GM23338 (cell line): ENCODE measurements around the gene PASK.

Experiments
- CREB1 ChIP-seq: fragments of 250-450 bp; sonication (Bioruptor Pico); IDR thresholded peaks from 2 replicates; pipeline ENCODE4 v1.5.0; 2020; ENCODE audit warnings: low read depth, mild to moderate bottlenecking, moderate library complexity
- EZH2 ChIP-seq: fragments of 200-600 bp; sonication (generic); IDR thresholded peaks from one replicate; pipeline ENCODE4 v1.8.0; 2017; ENCODE audit warnings: antibody characterized with exemption, mild to moderate bottlenecking, low read depth; ENCODE audit not compliant: unreplicated experiment
- EZH2phosphoT487 ChIP-seq: fragments of 200-600 bp; sonication (generic); IDR thresholded peaks from one replicate; pipeline ENCODE4 v1.8.1; 2018; ENCODE audit warnings: antibody characterized with exemption; ENCODE audit not compliant: unreplicated experiment
- JUNB ChIP-seq: IDR thresholded peaks from one replicate; pipeline ENCODE4 v1.6.1; 2016; ENCODE audit warnings: antibody characterized with exemption; ENCODE audit not compliant: unreplicated experiment
- NANOG ChIP-seq: IDR thresholded peaks from 2 replicates; pipeline ENCODE4 v1.6.1; 2016; ENCODE audit warnings: antibody characterized with exemption, borderline replicate concordance
- POLR2AphosphoS5 ChIP-seq: IDR thresholded peaks from 2 replicates; pipeline ENCODE4 v1.6.1; 2016; ENCODE audit warnings: antibody characterized with exemption, low read depth
- ZNF114 ChIP-seq: fragments of 250-450 bp; sonication (Bioruptor Pico); IDR thresholded peaks from 2 replicates; pipeline ENCODE4 v1.5.0; 2020; ENCODE audit warnings: mild to moderate bottlenecking, moderate library complexity
- ZNF331 ChIP-seq: fragments of 250-450 bp; sonication (Bioruptor Pico); IDR thresholded peaks from 2 replicates; pipeline ENCODE4 v1.5.0; 2020; ENCODE audit warnings: low read depth, mild to moderate bottlenecking, moderate library complexity
- TF ChIP-seq, protein P1 (sequence below), 2 experiments: fragments of 200-600 bp in 1 of 2; sonication (generic) in 1 of 2; conservative IDR thresholded peaks; 2 replicates each; pipeline versions ENCODE4 v1.5.1 to v1.6.1; 2016 to 2017; ENCODE audit warnings: antibody characterized with exemption in 2 of 2, low read depth in 2 of 2, mild to moderate bottlenecking in 2 of 2, moderate library complexity in 1 of 2
- TF ChIP-seq, protein P2 (sequence below): fragments of 250-450 bp; sonication (Bioruptor Pico); IDR thresholded peaks from 2 replicates; pipeline ENCODE4 v1.5.0; 2020; ENCODE audit warnings: mild to moderate bottlenecking, moderate library complexity
- TF ChIP-seq, protein P3 (sequence below): IDR thresholded peaks from one replicate; pipeline ENCODE4 v1.6.1; 2018; ENCODE audit warnings: antibody characterized with exemption; ENCODE audit not compliant: unreplicated experiment
- TF ChIP-seq, protein P4 (sequence below): IDR thresholded peaks from 2 replicates; pipeline ENCODE4 v1.6.1; 2016; ENCODE audit warnings: antibody characterized with exemption

DNA sequence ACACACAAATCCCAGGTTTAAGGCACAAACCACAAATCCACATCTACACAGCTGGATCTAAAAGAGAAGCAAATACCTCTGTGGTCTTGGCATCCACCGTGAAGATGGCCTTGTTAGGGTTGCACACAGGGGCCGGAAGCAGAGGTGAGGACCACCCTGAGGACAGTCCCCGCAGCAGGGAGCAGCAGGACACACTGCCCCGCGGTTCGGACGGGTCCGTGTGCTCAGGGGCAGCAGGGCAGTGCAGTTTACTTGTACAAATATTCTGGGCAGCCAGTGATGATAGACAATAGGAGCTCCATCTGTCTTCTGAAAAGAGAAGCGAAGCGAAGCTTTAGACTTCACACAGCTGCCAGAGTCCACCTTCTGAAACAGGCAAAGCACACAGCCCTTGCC, 8.8 kb downstream of the PASK start:
- TF ChIP-seq, protein P1, sequence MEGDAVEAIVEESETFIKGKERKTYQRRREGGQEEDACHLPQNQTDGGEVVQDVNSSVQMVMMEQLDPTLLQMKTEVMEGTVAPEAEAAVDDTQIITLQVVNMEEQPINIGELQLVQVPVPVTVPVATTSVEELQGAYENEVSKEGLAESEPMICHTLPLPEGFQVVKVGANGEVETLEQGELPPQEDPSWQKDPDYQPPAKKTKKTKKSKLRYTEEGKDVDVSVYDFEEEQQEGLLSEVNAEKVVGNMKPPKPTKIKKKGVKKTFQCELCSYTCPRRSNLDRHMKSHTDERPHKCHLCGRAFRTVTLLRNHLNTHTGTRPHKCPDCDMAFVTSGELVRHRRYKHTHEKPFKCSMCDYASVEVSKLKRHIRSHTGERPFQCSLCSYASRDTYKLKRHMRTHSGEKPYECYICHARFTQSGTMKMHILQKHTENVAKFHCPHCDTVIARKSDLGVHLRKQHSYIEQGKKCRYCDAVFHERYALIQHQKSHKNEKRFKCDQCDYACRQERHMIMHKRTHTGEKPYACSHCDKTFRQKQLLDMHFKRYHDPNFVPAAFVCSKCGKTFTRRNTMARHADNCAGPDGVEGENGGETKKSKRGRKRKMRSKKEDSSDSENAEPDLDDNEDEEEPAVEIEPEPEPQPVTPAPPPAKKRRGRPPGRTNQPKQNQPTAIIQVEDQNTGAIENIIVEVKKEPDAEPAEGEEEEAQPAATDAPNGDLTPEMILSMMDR (conservative IDR thresholded peaks at IDR 0.05; ENCODE audit: low read depth in 2 of 2) = no peak
- TF ChIP-seq ZNF331 (CRISPR knock-in tag) = no peak
- TF ChIP-seq POLR2AphosphoS5 = no peak
- no peak for TF ChIP-seq EZH2phosphoT487
- TF ChIP-seq, protein P2, sequence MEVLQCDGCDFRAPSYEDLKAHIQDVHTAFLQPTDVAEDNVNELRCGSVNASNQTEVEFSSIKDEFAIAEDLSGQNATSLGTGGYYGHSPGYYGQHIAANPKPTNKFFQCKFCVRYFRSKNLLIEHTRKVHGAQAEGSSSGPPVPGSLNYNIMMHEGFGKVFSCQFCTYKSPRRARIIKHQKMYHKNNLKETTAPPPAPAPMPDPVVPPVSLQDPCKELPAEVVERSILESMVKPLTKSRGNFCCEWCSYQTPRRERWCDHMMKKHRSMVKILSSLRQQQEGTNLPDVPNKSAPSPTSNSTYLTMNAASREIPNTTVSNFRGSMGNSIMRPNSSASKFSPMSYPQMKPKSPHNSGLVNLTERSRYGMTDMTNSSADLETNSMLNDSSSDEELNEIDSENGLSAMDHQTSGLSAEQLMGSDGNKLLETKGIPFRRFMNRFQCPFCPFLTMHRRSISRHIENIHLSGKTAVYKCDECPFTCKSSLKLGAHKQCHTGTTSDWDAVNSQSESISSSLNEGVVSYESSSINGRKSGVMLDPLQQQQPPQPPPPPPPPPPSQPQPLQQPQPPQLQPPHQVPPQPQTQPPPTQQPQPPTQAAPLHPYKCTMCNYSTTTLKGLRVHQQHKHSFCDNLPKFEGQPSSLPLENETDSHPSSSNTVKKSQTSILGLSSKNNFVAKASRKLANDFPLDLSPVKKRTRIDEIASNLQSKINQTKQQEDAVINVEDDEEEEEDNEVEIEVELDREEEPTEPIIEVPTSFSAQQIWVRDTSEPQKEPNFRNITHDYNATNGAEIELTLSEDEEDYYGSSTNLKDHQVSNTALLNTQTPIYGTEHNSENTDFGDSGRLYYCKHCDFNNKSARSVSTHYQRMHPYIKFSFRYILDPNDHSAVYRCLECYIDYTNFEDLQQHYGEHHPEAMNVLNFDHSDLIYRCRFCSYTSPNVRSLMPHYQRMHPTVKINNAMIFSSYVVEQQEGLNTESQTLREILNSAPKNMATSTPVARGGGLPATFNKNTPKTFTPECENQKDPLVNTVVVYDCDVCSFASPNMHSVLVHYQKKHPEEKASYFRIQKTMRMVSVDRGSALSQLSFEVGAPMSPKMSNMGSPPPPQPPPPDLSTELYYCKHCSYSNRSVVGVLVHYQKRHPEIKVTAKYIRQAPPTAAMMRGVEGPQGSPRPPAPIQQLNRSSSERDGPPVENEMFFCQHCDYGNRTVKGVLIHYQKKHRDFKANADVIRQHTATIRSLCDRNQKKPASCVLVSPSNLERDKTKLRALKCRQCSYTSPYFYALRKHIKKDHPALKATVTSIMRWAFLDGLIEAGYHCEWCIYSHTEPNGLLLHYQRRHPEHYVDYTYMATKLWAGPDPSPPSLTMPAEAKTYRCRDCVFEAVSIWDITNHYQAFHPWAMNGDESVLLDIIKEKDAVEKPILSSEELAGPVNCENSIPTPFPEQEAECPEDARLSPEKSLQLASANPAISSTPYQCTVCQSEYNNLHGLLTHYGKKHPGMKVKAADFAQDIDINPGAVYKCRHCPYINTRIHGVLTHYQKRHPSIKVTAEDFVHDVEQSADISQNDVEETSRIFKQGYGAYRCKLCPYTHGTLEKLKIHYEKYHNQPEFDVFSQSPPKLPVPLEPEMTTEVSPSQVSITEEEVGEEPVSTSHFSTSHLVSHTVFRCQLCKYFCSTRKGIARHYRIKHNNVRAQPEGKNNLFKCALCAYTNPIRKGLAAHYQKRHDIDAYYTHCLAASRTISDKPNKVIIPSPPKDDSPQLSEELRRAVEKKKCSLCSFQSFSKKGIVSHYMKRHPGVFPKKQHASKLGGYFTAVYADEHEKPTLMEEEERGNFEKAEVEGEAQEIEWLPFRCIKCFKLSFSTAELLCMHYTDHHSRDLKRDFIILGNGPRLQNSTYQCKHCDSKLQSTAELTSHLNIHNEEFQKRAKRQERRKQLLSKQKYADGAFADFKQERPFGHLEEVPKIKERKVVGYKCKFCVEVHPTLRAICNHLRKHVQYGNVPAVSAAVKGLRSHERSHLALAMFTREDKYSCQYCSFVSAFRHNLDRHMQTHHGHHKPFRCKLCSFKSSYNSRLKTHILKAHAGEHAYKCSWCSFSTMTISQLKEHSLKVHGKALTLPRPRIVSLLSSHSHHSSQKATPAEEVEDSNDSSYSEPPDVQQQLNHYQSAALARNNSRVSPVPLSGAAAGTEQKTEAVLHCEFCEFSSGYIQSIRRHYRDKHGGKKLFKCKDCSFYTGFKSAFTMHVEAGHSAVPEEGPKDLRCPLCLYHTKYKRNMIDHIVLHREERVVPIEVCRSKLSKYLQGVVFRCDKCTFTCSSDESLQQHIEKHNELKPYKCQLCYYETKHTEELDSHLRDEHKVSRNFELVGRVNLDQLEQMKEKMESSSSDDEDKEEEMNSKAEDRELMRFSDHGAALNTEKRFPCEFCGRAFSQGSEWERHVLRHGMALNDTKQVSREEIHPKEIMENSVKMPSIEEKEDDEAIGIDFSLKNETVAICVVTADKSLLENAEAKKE (CRISPR knock-in tag) = no peak
- TF ChIP-seq JUNB = no peak
- no peak for TF ChIP-seq CREB1 (CRISPR knock-in tag)
- TF ChIP-seq EZH2 = no peak
- TF ChIP-seq, protein P3, sequence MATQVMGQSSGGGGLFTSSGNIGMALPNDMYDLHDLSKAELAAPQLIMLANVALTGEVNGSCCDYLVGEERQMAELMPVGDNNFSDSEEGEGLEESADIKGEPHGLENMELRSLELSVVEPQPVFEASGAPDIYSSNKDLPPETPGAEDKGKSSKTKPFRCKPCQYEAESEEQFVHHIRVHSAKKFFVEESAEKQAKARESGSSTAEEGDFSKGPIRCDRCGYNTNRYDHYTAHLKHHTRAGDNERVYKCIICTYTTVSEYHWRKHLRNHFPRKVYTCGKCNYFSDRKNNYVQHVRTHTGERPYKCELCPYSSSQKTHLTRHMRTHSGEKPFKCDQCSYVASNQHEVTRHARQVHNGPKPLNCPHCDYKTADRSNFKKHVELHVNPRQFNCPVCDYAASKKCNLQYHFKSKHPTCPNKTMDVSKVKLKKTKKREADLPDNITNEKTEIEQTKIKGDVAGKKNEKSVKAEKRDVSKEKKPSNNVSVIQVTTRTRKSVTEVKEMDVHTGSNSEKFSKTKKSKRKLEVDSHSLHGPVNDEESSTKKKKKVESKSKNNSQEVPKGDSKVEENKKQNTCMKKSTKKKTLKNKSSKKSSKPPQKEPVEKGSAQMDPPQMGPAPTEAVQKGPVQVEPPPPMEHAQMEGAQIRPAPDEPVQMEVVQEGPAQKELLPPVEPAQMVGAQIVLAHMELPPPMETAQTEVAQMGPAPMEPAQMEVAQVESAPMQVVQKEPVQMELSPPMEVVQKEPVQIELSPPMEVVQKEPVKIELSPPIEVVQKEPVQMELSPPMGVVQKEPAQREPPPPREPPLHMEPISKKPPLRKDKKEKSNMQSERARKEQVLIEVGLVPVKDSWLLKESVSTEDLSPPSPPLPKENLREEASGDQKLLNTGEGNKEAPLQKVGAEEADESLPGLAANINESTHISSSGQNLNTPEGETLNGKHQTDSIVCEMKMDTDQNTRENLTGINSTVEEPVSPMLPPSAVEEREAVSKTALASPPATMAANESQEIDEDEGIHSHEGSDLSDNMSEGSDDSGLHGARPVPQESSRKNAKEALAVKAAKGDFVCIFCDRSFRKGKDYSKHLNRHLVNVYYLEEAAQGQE = no peak
- TF ChIP-seq ZNF114 (CRISPR knock-in tag) = no peak
- TF ChIP-seq, protein P4, sequence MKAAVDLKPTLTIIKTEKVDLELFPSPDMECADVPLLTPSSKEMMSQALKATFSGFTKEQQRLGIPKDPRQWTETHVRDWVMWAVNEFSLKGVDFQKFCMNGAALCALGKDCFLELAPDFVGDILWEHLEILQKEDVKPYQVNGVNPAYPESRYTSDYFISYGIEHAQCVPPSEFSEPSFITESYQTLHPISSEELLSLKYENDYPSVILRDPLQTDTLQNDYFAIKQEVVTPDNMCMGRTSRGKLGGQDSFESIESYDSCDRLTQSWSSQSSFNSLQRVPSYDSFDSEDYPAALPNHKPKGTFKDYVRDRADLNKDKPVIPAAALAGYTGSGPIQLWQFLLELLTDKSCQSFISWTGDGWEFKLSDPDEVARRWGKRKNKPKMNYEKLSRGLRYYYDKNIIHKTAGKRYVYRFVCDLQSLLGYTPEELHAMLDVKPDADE = no peak
- TF ChIP-seq NANOG = no peak
